Caki2 (cell line): ENCODE measurements around the gene ZNF621. TPM values are rescaled to one million over a fixed set of nuclear protein-coding genes. Genes with fewer than 3 reads are reported as not detected.
A peak's percentile ranks its signal among the peaks of the same experiment; 100 is the strongest.
"Not testable (repeated sequence)": the region's sequence is repeated elsewhere in the genome, so short reads cannot be mapped to it uniquely, and the experiment has no call there.

Source experiments
- DNase-seq: peaks from one replicate; pipeline ENCODE4 v3.0.0-alpha.2; 2015; ENCODE audit warnings: low read depth
- in situ Hi-C: cut with HindIII; loops from 2 replicates; pipeline ENCODE4 v1.10.0; 2016; ENCODE audit warnings: low sequenced_read_pairs, low pct_unique_long_range_greater_than_20kb, mixed read lengths
- total RNA-seq: library from RNA; depleted of rRNA; stranded (reverse); fragments of >200 nt; shearing (Covaris generic); gene quantifications from 2 replicates; pipeline ENCODE4 v1.2.3, GENCODE V29; 2014; ENCODE audit warnings: low replicate concordance

Gene ZNF621
- total RNA-seq, 1 experiment from 2014 or later: 6.9 TPM

DNA sequence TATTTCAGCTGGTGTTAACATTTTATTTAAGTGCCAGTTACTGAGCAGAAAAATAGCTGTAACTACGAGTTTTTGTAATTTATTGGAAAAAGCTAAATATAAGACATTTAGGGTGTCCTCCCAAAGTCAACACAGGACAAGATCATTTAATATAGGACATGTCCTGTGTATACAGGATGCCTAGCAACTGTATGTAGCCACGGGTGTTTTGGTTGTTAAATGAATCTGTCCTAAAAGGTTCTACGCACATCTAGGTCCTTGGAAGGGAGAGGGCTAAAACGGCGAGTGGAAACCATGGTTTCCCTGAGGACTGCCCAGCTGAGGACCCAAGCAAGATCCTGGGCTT, 565 bp upstream of the ZNF621 start:
- DNase-seq: no peak
- in situ Hi-C loops: no loop called here

DNA sequence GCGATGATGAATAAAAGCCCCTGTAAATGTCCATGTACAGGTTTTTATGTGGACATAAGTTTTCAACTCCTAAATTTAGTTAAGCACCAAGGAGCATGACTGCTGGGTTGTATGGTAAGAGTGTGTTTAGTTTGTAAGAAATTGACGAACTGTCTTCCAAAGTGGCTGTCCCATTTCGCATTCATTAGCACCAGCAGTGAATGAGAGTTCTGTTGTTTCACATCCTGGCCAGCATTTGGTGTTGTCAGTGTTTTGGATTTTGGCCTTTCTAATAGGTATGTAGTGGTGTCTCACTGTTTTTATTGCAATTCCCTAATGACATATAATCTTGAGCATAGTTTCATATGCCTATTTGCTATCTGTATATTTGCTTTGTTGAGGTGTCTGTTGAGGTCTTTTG, 3.7 kb downstream of the ZNF621 start:
- DNase-seq: no peak
- in situ Hi-C loops: no loop called here

DNA sequence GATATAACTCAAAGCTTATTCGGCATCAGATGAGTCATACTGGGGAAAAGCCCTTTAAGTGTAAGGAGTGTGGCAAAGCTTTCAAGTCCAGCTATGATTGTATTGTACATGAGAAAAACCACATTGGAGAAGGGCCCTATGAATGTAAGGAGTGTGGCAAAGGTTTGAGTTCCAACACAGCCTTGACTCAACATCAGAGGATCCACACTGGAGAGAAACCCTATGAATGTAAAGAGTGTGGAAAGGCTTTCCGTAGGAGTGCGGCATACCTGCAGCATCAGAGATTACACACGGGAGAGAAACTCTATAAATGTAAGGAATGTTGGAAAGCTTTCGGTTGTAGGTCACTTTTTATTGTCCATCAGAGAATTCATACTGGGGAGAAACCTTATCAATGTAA, 7.5 kb downstream of the ZNF621 start:
- no peak for DNase-seq
- in situ Hi-C loops: no loop called here

DNA sequence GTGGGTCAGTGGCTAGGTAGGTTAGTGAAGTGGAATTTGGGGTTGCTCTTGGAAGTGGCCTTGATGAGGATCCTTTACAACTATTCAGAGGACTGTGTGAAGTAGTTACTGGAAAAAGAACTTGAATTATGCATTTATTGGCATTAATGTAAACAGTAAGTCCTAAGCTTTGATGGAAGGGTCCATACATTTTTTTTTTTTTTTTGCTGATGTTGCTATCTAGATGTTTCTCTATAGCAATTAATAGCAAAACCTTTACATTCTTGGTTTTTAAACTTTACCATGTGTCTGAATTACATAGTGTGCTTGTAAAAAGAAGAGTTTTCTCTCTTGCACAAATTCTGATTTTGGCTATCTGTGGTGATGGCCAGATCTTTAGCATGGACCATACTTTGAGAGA, 9.5 kb downstream of the ZNF621 start:
- DNase-seq: no peak
- in situ Hi-C loops: no loop called here

DNA sequence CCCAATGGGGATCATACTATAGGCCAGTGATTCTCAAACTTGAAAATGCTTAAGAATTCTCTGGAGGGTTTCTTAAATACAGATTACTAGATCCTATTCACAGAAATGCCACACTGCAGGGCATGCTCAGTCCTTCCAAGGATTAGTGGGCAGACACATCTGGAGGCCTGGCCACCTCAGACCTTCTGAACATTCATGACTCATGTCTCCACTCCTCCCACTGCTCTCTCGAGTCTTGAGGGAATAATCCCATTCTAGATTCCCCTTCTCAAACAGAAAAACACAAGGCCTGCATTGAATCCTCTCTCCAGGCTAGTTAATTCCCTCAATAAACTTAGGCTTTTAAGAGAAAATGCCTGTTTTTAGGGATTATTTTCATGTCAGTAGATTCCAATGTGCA, 22.1 kb downstream of the ZNF621 start:
- no peak for DNase-seq
- in situ Hi-C loops: no loop called here

DNA sequence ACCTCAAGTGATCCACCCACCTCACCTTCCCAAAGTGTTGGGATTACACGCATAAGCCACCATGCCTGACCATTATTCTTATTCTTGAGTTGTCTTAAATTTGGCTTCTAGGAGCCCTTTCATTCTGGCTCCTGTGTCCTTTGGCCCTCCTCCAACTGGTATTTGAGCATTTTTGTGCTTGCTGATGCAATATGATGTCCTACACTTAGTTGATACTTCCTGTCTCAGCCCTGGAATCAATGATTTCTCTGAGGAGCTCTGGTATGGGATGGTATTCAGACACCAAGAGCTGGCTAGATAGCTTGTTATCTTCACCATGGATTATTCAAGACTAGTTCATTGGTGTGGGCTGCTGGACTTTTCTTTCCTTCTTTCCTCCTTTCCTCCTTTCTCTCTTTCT, 25.4 kb downstream of the ZNF621 start:
- DNase-seq: no peak
- in situ Hi-C loops: no loop called here

DNA sequence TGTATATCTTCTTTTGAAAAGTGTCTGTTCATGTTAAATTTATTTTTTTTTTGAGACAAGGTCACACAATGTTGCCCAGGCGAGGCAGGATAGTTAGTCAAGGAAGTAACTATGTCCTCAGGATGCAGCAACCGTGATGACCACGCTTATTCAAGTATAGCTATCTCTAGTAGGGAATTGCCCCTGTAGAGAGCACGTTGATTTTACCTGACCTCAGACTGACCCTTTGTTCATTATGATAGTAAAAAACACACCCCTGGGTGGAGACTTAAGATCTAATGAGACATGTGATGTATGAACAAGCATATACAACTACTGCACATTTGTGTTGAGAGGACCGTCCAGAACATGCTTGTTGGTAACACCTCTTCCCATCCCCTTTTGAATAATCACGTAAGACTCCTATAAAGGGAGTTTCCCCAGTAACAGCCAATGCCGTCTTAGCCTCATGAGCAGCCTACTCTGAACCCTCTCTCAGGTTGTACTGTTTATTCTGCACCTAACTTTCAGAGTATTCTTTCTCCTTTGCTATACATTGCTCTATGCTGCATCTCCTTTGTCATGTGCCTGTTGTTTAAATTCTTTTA, 32.9 kb downstream of the ZNF621 start:
- in situ Hi-C loops: no loop called here
- peak; percentile 91 for DNase-seq

DNA sequence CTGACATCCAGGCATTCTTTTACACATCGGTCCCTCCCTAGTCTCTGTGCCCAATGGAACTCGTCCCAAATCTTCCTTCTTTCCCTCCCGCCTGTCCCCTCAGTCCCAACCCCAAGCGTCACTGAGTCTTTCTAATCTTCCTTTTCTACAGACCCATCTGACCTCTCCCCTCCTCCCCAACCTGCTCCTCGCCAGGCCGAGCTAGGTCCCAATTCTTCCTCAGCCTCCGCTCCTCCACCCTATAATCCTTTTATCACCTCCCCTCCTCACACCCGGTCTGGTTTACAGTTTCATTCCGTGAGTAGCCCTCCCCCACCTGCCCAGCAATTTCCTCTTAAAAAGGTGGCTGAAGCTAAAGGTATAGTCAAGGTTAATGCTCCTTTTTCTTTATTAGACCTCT, 37.7 kb downstream of the ZNF621 start:
- in situ Hi-C loops: not testable (repeated sequence)

DNA sequence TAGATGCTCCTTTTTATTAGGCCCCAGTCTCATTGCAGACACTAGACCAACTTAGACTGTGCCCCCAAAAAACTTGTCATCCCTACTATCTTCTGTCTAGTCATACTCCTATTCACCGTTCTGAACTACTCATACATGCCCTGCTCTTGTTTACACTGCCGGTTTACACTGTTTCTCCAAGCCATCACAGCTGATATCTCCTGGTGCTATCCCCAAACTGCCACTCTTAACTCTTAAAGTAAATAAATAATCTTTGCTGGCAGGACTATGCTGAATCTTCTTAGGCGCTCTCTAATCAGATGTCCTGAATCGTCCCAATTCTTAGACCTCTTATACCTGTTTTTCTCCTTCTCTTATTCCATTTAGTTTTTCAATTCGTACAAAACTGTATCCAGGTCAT, 40.9 kb downstream of the ZNF621 start:
- DNase-seq, in situ Hi-C loops: not testable (repeated sequence)

More for the DNA sequence above, 37.7 kb downstream of the ZNF621 start:
- not testable (repeated sequence) for DNase-seq

DNA sequence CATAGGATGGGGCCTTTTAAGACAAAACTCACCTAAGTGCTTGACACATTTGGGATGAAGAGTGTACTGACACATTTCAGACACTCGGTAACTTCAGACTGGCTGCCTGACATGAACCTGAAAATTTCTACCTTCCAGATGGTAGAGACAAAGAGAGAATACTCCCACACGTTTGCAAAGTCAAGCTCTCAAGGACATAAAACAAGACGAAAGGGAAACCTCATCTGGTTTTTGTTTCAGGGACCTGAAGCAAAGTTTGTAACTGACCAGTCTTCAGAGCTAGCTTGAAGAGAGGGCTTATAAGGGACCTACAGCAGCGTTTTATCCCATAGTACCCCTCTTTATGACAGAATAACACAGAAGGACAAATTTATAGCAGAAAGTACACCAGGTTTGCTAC, 41.9 kb downstream of the ZNF621 start:
- in situ Hi-C loops: no loop called here
- no peak for DNase-seq

DNA sequence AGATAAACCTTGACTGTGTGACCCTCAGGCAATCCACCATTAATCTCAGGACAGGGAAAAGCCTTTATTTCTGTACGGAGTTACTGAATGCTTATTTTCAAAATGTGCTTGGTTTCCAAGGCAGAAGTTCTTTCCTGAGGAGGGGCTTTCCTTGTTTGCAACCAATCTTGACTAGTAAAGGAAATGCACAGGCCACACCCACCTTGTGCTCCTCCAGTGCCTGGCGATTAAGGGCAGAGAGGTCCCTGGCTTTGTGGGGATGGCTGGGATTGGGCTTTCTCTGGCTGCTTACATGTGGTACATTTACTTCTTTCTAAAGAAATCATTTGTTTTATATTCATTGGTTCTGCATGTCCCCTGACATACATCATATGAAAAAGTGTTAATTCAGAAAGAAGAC, 47.8 kb downstream of the ZNF621 start:
- no peak for DNase-seq
- in situ Hi-C loops: no loop called here

DNA sequence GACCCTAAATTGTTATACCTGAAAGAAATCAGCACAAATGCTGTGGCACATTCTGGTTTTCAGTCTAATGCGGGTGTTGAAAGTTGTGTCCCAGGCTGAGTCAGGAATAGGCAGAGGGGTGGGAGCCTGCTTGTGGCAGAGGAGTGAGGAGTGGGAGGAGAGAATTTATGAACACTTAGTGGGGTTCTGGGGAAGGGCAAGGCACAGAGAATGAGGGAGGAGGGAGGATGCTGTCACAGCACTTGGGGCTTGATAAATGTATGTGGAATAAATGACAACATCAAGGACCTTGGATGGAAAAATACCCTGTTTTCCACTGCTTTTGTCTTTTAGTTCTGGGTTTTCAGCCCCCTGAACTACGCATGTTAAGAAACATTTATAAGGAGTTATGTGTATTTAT, 49.3 kb downstream of the ZNF621 start:
- in situ Hi-C loops: no loop called here

DNA sequence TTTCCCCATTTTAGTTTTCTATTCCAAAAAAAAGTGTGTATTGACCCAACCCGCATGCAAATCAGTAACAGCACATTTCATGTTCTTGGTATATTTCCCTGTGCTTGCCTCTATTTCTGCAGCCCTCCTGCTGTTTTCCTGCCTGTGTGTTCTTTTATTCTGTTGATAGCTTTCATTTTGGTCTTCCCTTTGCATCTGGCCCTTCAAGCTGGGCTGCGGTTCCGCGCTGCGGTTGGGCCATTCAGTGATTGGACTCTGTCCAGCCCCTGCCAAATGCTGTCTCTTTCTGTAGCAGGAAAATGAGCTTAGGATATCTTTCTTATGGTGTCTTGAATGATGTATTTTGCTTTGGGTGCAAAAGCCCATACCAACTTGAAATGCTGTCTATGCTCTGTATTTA, 49.9 kb downstream of the ZNF621 start:
- DNase-seq: no peak
- in situ Hi-C loops: no loop called here

More for the DNA sequence above, 49.3 kb downstream of the ZNF621 start:
- no peak for DNase-seq

DNA sequence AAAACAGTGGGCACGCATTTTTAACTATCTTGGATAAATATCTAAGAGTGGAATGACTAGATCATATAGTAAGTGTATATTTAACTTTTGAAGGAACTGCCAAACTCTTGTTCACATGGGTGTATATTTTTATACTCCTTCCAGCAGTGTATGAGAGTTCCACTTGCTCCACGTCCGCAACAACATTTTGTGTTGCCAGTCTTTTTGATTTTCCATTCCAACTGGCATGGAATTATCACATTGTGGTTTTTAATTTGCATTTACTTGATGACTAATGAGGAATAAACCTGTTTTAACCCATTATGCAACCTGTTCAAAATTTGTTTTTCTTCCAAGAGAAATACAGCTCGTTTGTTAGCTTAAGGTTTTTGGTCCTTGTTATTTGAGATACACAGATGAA, 51.6 kb downstream of the ZNF621 start:
- in situ Hi-C loops: no loop called here
- DNase-seq: no peak

DNA sequence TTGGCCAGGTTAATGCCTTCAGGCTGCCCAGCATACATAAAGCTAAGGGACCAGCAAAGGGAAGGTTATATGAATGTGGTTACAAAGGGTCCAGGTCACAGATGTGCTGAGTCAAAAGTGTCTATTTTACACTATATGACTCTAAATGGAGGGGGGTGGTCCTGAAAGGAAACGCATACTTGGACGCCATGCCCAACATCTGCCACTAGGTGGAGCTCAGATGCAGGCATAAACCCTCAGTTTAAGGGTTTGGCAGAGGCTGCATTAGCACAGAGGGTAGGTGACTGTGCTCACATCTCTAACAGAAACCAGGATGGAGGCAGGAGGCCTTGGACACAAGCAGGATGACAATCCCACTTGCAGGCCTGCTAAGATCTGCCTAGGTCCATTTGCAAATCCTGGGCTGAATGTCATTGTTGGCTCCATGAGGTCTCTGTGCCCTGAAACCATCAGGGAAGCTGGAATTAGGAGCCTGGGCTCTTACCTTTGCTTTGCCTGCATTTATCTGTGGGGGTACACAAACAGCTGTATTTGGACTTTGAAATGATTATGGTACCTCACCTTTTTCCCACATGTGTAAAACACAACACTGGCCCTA, 55.8 kb downstream of the ZNF621 start:
- in situ Hi-C loops: no loop called here
- DNase-seq: peak; percentile 47

DNA sequence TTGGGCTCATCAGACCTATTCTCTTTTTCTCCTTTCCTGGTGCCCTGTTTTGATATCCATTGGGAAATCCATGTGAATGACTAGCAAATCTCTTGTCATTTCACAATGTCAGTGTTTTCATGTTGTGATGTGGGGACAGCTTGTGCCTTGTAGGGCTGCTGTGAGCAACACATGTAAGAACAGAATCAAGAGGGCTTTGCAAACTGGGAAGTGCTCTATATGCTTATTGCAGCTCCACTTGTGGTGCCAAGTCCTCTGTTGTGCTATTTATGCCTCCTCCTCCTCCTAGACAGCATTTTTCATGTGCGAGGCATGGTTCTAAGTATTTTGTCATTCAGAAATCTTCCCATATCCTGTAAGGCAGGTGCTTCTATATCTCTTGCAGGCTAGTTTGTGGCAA, 56.4 kb downstream of the ZNF621 start:
- in situ Hi-C loops: no loop called here
- DNase-seq: no peak

DNA sequence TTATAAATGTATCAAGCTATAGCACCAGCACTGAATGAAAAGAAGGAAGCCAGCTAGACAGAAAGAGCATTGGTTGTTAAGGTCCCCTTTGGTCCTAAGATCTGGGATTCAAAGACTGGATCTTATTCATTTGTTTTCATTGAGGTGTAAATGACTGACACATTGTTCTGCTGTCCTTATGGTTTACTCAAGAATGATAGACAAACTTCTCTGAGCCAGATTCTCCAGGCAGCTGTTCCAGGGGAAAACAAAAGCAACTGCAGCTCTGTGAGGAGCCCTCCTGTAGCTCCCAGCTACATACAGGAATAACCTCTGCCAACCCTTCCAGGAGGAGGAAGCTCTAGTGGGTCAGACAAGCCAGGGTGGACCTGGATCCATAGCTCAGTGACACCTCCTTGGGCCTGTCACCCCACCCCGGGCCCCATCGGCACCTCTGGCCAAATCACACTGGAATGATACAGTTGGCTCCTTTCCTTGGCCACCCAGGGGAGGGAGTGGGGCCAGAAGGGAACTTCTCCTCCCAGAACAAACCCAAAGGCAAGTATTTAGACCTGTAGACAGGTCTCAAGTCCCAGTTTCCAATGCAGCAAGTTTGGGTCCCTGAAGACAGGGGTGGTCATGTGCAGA, 57.8 kb downstream of the ZNF621 start:
- in situ Hi-C loops: no loop called here
- no peak for DNase-seq

DNA sequence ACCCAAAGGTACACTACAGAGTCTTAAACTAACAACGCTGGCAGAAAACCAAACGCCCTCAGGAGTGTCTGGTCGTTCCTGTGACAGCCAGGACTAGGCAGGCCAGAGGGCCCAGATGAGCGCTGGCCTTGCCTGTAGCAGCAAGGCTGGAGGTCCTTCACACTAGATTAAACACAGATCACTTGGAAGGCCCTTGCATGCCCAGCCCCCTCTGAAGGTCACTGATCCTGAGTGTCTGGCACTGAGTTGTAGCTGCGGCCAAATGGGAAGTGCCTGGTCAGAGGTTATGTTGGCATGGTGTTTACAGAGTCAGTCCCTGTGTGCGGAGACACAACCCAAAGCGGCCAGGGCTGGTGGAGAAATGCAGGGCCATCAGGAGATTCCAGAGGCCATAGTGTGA, 58.9 kb downstream of the ZNF621 start:
- DNase-seq: no peak
- in situ Hi-C loops: no loop called here

DNA sequence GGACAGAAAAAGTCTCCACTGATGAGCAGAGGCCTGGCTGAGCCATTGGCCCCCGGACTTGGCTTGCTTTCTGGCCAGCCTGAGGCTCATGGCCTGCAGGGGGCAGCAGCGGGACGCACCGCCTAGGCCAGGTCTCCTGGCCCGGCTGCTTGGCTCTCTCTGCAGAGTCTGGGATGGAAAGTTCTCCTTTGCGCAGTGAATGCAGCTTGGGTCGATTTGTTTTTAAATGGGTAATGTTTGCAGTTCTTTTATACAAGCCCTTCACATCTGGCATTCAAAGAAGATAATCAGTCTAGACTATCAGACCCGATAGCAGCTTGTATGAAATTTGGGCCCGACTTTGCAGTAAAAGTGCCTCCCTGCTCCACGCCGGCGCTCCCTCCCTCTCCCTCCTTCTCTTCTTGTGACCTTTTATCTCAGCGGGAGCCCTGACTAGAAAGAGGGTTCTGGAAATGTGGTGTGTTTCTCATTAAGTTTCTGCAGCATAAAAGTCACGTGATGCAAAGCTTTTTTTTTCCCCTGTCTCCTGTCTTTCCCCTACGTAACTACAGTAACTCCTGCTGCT, 59.9 kb downstream of the ZNF621 start:
- peak; percentile 53 for DNase-seq
- in situ Hi-C loops: no loop called here
